Eye (tissue), 1 donor: ENCODE data around the gene CAMTA1.

ENCODE experiments used
- DNase-seq: peaks from one replicate; pipeline ENCODE4 v3.0.0-alpha.2; 2015

CAMTA1 gene

GRCh38 chr1:7745783-7746182, 960.5 kb downstream of the CAMTA1 start:
- peak; percentile 15 for DNase-seq

- DNase-seq, result no peak
Observed at GRCh38 chr1:7747605-7748004, 962.4 kb downstream of the CAMTA1 start.

- DNase-seq, result no peak
Observed at GRCh38 chr1:7749126-7749525, 963.9 kb downstream of the CAMTA1 start.

- no peak for DNase-seq
Observed at GRCh38 chr1:7751174-7751573, 965.9 kb downstream of the CAMTA1 start.

- peak; percentile 96 for DNase-seq
Observed at GRCh38 chr1:7752512-7753417, 967.5 kb downstream of the CAMTA1 start.

GRCh38 chr1:7753641-7754040, 968.4 kb downstream of the CAMTA1 start:
- no peak for DNase-seq

- no peak for DNase-seq
Observed at GRCh38 chr1:7754234-7754633, 969.0 kb downstream of the CAMTA1 start.

GRCh38 chr1:7755448-7755847, 970.2 kb downstream of the CAMTA1 start:
- DNase-seq, result peak; percentile 18

GRCh38 chr1:7760245-7760644, 975.0 kb downstream of the CAMTA1 start:
- DNase-seq, result no peak

- no peak for DNase-seq
Observed at GRCh38 chr1:7761103-7761502, 975.8 kb downstream of the CAMTA1 start.

GRCh38 chr1:7767176-7767575, 981.9 kb downstream of the CAMTA1 start:
- no peak for DNase-seq

- no peak for DNase-seq
Observed at GRCh38 chr1:7768583-7768982, 983.3 kb downstream of the CAMTA1 start.

GRCh38 chr1:7769673-7770412, 984.6 kb downstream of the CAMTA1 start:
- DNase-seq, result no peak

GRCh38 chr1:7770669-7770996, 985.4 kb downstream of the CAMTA1 start:
- no peak for DNase-seq

GRCh38 chr1:7770997-7771822, 986.0 kb downstream of the CAMTA1 start, which contains the start of gene VAMP3:
TSS of gene VAMP3 (plus strand) at chr1:7771296. CDS start at chr1:7771384, 88 bp downstream.
- peak; percentile 94 for DNase-seq

- no peak for DNase-seq
Observed at GRCh38 chr1:7771823-7772299, 986.6 kb downstream of the CAMTA1 start.

GRCh38 chr1:7777591-7777990, 992.3 kb downstream of the CAMTA1 start:
- no peak for DNase-seq

- no peak for DNase-seq
Observed at GRCh38 chr1:7778133-7778628, 992.9 kb downstream of the CAMTA1 start.

- no peak for DNase-seq
Observed at GRCh38 chr1:7780976-7781375, 995.7 kb downstream of the CAMTA1 start.

GRCh38 chr1:7781501-7781900, 996.2 kb downstream of the CAMTA1 start:
- DNase-seq, result no peak

GRCh38 chr1:7781923-7782495, 996.8 kb downstream of the CAMTA1 start:
- no peak for DNase-seq

- DNase-seq, result peak; percentile 69
Observed at GRCh38 chr1:7783178-7783711, 998.0 kb downstream of the CAMTA1 start.
